ENCODE results near the gene DPT.

DNA sequence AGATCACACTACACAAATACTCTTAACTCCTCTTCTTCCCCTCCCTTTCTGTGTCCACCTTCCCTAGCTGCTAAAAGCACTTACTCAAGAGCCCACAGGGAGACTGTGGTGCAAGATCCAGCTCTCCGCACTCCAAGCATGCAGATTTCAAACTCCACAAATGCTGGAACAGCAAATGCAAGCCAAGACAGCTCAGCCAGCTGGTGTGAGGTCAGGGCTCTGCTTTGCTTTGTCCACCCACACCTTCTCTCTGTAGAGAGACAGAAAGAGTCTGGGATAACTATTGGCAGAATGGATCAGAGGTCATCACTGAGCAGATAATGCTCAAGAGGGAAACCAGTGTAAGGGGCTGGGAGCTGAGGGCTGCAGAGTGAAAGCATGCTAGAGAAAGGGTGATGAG is 45.2 kb upstream of the DPT start:
- TF ChIP-seq, protein P1, sequence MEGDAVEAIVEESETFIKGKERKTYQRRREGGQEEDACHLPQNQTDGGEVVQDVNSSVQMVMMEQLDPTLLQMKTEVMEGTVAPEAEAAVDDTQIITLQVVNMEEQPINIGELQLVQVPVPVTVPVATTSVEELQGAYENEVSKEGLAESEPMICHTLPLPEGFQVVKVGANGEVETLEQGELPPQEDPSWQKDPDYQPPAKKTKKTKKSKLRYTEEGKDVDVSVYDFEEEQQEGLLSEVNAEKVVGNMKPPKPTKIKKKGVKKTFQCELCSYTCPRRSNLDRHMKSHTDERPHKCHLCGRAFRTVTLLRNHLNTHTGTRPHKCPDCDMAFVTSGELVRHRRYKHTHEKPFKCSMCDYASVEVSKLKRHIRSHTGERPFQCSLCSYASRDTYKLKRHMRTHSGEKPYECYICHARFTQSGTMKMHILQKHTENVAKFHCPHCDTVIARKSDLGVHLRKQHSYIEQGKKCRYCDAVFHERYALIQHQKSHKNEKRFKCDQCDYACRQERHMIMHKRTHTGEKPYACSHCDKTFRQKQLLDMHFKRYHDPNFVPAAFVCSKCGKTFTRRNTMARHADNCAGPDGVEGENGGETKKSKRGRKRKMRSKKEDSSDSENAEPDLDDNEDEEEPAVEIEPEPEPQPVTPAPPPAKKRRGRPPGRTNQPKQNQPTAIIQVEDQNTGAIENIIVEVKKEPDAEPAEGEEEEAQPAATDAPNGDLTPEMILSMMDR (IDR thresholded peaks at IDR 0.05), result no peak
- TF ChIP-seq POLR2A (IDR thresholded peaks at IDR 0.05), result no peak
